Keratinocyte (primary cell): ENCODE measurements around the gene ID1. TPM values are rescaled to one million over a fixed set of nuclear protein-coding genes. Genes with fewer than 3 reads are reported as not detected.

ENCODE experiments used
- DNase-seq: peaks from one replicate; pipeline ENCODE4 v3.0.0-alpha.2; 2011; ENCODE audit warnings: low read depth, missing footprints, low spot score
- FAIRE-seq: peaks from 2 replicates; lab custom pipeline; 2011; peaks lifted over from hg19 to GRCh38; lab: Jason Lieb, UNC
- H2AFZ ChIP-seq: 2 replicates; pipeline ENCODE4 v1.6.0; 2012; ENCODE audit warnings: low read length, control low read depth, inconsistent platforms; ENCODE audit not compliant: control insufficient read depth
- H3K27ac ChIP-seq: 2 replicates; pipeline ENCODE4 v1.5.1; 2011; ENCODE audit warnings: low read length; ENCODE audit not compliant: control insufficient read depth, insufficient read depth
- H3K27me3 ChIP-seq: 3 replicates; pipeline ENCODE4 v1.6.0; 2011; ENCODE audit warnings: low read length; ENCODE audit not compliant: control insufficient read depth, insufficient read depth; ENCODE audit errors: extremely low read depth
- H3K36me3 ChIP-seq, 2 experiments: 2 replicates in 1 of 2; 3 replicates in 1 of 2; pipeline ENCODE4 v1.5.1; 2011; ENCODE audit warnings: low read length in 2 of 2, mild to moderate bottlenecking in 1 of 2; ENCODE audit not compliant: control insufficient read depth in 2 of 2, insufficient read depth in 2 of 2; ENCODE audit errors: extremely low read depth in 1 of 2
- H3K4me1 ChIP-seq: 3 replicates; pipeline ENCODE4 v1.5.1; 2011; ENCODE audit warnings: low read length; ENCODE audit not compliant: control insufficient read depth, insufficient read depth; ENCODE audit errors: extremely low read depth
- H3K4me2 ChIP-seq: 3 replicates; pipeline ENCODE4 v1.6.0; 2011; ENCODE audit warnings: low read depth, low read length; ENCODE audit not compliant: control insufficient read depth, insufficient read depth; ENCODE audit errors: extremely low read depth
- H3K4me3 ChIP-seq, 3 experiments: fragments of 200-600 bp in 1 of 3; sonication (generic) in 1 of 3; 2 replicates in 2 of 3; 3 replicates in 1 of 3; pipeline ENCODE4 v1.5.1; 2011 to 2016; ENCODE audit warnings: low read length in 3 of 3, mild to moderate bottlenecking in 3 of 3, control low read depth in 2 of 3, inconsistent platforms in 1 of 3, low read depth in 1 of 3, mixed read lengths in 1 of 3, mixed run types in 1 of 3, moderate library complexity in 1 of 3; ENCODE audit not compliant: control insufficient read depth in 2 of 3, insufficient read depth in 2 of 3; ENCODE audit errors: extremely low read depth in 1 of 3
- H3K79me2 ChIP-seq: 2 replicates; pipeline ENCODE4 v1.6.0; 2012; ENCODE audit warnings: low read length; ENCODE audit not compliant: control insufficient read depth, insufficient read depth
- H3K9ac ChIP-seq: 3 replicates; pipeline ENCODE4 v1.6.0; 2011; ENCODE audit warnings: low read length; ENCODE audit not compliant: control insufficient read depth, insufficient read depth; ENCODE audit errors: extremely low read depth
- H3K9me1 ChIP-seq: 3 replicates; pipeline ENCODE4 v1.6.0; 2011; ENCODE audit warnings: low read length; ENCODE audit not compliant: control insufficient read depth, insufficient read depth; ENCODE audit errors: extremely low read depth
- H3K9me3 ChIP-seq: 2 replicates; pipeline ENCODE4 v1.5.1; 2012; ENCODE audit warnings: low read depth, low read length; ENCODE audit not compliant: control insufficient read depth
- H4K20me1 ChIP-seq: 3 replicates; pipeline ENCODE4 v1.6.0; 2011; ENCODE audit warnings: low read length; ENCODE audit not compliant: control insufficient read depth, insufficient read depth; ENCODE audit errors: extremely low read depth
- EZH2 ChIP-seq: IDR thresholded peaks from one replicate; pipeline ENCODE4 v1.6.1; 2012; ENCODE audit warnings: inconsistent platforms, mild to moderate bottlenecking, low read length, moderate library complexity
- dilution Hi-C: fragments of 300-500 bp; cut with MboI; formaldehyde crosslinking; loops from one replicate; pipeline ENCODE4 v1.7.0; 2020; ENCODE audit warnings: low sequenced_read_pairs; ENCODE audit not compliant: extremely low pct_ligation_motif_present
- polyA plus RNA-seq, 5 experiments: library from polyadenylated mRNA; depleted of rRNA in 3 of 5; stranded (reverse) in 3 of 5; stranded (forward) in 1 of 5; unstranded in 1 of 5; fragments of >200 nt; gene quantifications; 1 replicate in 1 of 5; 2 replicates in 3 of 5; 3 replicates in 1 of 5; pipeline versions ENCODE4 v1.2.1 to v1.2.3, GENCODE V29; 2011 to 2012; ENCODE audit warnings: missing spikeins in 2 of 5, low read depth in 1 of 5, low replicate concordance in 1 of 5
- TF ChIP-seq, protein P1 (sequence below), 3 experiments: IDR thresholded peaks in 1 of 3; conservative IDR thresholded peaks in 1 of 3; optimal IDR thresholded peaks in 1 of 3; 2 replicates in 2 of 3; 3 replicates in 1 of 3; pipeline versions ENCODE3 to v1.5.1; 2011; ENCODE audit warnings: low read length in 3 of 3, mild to moderate bottlenecking in 3 of 3, moderate library complexity in 2 of 3, control low read depth in 1 of 3, inconsistent platforms in 1 of 3; ENCODE audit not compliant: insufficient read depth in 2 of 3; ENCODE audit errors: extremely low read depth in 1 of 3

Gene ID1
- polyA plus RNA-seq, 1 donor (not counting 4 experiments of a cell fraction or from before 2014, with no cell fraction given): 24.4 TPM

DNA sequence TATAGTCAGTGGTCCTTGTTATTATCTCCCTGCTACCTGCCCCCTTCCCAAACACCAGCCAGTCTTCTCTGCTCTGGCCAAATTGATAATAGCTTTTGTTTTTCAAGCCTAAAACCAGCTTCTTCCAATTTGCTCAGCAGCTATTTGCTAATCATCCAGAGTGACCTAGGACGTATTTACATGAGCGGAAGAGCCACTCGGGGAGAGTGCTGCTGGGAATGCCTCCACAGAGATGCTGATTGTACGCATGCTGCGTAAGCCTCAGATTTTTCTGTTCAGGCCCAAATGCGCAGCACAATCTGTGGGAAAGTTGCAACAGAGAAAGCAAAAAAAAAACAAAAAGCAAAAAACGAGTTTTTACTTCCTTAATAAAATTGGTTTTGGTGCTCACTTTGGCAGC lies 24.4 kb upstream of the ID1 start:
- TF ChIP-seq, protein P1, sequence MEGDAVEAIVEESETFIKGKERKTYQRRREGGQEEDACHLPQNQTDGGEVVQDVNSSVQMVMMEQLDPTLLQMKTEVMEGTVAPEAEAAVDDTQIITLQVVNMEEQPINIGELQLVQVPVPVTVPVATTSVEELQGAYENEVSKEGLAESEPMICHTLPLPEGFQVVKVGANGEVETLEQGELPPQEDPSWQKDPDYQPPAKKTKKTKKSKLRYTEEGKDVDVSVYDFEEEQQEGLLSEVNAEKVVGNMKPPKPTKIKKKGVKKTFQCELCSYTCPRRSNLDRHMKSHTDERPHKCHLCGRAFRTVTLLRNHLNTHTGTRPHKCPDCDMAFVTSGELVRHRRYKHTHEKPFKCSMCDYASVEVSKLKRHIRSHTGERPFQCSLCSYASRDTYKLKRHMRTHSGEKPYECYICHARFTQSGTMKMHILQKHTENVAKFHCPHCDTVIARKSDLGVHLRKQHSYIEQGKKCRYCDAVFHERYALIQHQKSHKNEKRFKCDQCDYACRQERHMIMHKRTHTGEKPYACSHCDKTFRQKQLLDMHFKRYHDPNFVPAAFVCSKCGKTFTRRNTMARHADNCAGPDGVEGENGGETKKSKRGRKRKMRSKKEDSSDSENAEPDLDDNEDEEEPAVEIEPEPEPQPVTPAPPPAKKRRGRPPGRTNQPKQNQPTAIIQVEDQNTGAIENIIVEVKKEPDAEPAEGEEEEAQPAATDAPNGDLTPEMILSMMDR (optimal IDR thresholded peaks at IDR 0.05 in 1 of 3, IDR thresholded peaks at IDR 0.05 in 1 of 3, conservative IDR thresholded peaks at IDR 0.05 in 1 of 3; ENCODE audit: extremely low read depth in 1 of 3, insufficient read depth in 2 of 3, low read length in 3 of 3): no peak
- no peak for TF ChIP-seq EZH2
- H3K9me3 ChIP-seq: no peaks in the 10 kb centered on the region
- H2AFZ ChIP-seq: no peak overlapping the region
- no peak overlapping the region for H3K4me2 ChIP-seq
- H3K79me2 ChIP-seq: no peaks in the 10 kb centered on the region
- no peaks in the 10 kb centered on the region for H3K9me1 ChIP-seq
- H3K9ac ChIP-seq: no peak overlapping the region
- dilution Hi-C loops: no loop called here
- H3K4me1 ChIP-seq: no peaks in the 10 kb centered on the region
- no peaks in the 10 kb centered on the region for H3K27me3 ChIP-seq
- H4K20me1 ChIP-seq: no peaks in the 10 kb centered on the region
- DNase-seq: no peak
- no peaks in the 10 kb centered on the region for H3K36me3 ChIP-seq
- no peak overlapping the region for H3K27ac ChIP-seq
- FAIRE-seq: no peak
- H3K4me3 ChIP-seq: no peak overlapping the region

DNA sequence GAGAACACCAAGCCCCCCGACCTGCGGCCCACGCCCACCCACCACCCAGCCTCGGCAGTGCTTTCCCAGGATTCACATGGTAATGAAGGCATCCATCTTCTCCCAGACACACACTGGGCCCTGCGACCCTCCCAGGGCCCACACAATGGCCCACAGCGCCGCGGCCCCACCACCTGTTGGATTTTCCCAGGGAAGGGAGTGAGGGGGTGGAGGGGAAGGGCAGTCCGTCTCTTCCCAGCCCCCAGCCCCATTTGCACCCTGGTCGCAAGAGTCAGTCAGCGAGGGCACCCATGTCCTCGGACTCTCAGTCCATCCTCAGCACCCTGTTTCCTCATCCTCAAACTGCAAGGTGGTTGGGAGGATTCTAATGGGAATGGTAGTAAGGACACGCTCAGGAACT lies 23.7 kb upstream of the ID1 start:
- Histone ChIP-seq H3K9me1 (no peaks in the 10 kb centered on the region), H3K79me2 (no peaks in the 10 kb centered on the region), H3K36me3 (no peaks in the 10 kb centered on the region), H3K4me1 (no peaks in the 10 kb centered on the region), H3K4me2 (no peak overlapping the region), H3K9me3 (no peaks in the 10 kb centered on the region), H4K20me1 (no peaks in the 10 kb centered on the region), H3K9ac (no peak overlapping the region), H2AFZ (no peak overlapping the region), H3K27me3 (no peaks in the 10 kb centered on the region), H3K27ac (no peak overlapping the region), H3K4me3 (no peak overlapping the region)
- DNase-seq (no peak), FAIRE-seq (no peak)
- dilution Hi-C loops: no loop called here
- TF ChIP-seq, protein P1 (optimal IDR thresholded peaks at IDR 0.05 in 1 of 3, IDR thresholded peaks at IDR 0.05 in 1 of 3, conservative IDR thresholded peaks at IDR 0.05 in 1 of 3; ENCODE audit: extremely low read depth in 1 of 3, insufficient read depth in 2 of 3, low read length in 3 of 3): no peak
- TF ChIP-seq EZH2: no peak
